HL-60 (cell line): Measurements from ENCODE around the gene PITX1.

Experiments used
- DNase-seq, 2 experiments: peaks; one replicate each; pipeline ENCODE4 v3.0.0-alpha.2; 2010 to 2020; ENCODE audit warnings: low read depth in 1 of 2, low spot score in 1 of 2
- H3K27ac ChIP-seq: fragments of 250-450 bp; sonication (Bioruptor Pico); replicated peaks from 2 replicates; pipeline ENCODE4 v1.5.1; 2020; ENCODE audit warnings: mild to moderate bottlenecking, moderate library complexity
- H3K27me3 ChIP-seq: fragments of 250-450 bp; sonication (Bioruptor Pico); 2 replicates; pipeline ENCODE4 v1.5.1; 2021; ENCODE audit warnings: mild to moderate bottlenecking, moderate library complexity; ENCODE audit not compliant: insufficient read depth, poor library complexity, severe bottlenecking
- H3K4me3 ChIP-seq: replicated peaks from 2 replicates; pipeline ENCODE4 v1.5.1; 2011; ENCODE audit warnings: mild to moderate bottlenecking, control low read depth, low read length; ENCODE audit not compliant: insufficient read depth
- CTCF ChIP-seq: IDR thresholded peaks from one replicate; pipeline ENCODE4 v1.5.1; 2011; ENCODE audit warnings: low read length, control low read depth, inconsistent platforms; ENCODE audit not compliant: insufficient read depth
- GABPA ChIP-seq: IDR thresholded peaks from 2 replicates; pipeline ENCODE4 v1.6.1; 2012; ENCODE audit warnings: low read depth
- POLR2AphosphoS5 ChIP-seq: IDR thresholded peaks from 2 replicates; pipeline ENCODE4 v1.6.1; 2012; ENCODE audit warnings: low read depth
- REST ChIP-seq: IDR thresholded peaks from 2 replicates; pipeline ENCODE4 v1.6.1; 2012; ENCODE audit warnings: low read depth; ENCODE audit not compliant: insufficient replicate concordance
- SPI1 ChIP-seq: IDR thresholded peaks from 2 replicates; pipeline ENCODE4 v1.6.1; 2012; ENCODE audit warnings: low read depth, mild to moderate bottlenecking, borderline replicate concordance

PITX1 gene

GRCh38 chr5:135067587-135067986 lies 33.6 kb upstream of the PITX1 start:
- no peak overlapping the region for H3K27ac ChIP-seq
- TF ChIP-seq REST (no peak), CTCF (no peak), POLR2AphosphoS5 (no peak), SPI1 (no peak), GABPA (no peak)
- no peak for DNase-seq
- no peaks in the 10 kb centered on the region for H3K27me3 ChIP-seq
- H3K4me3 ChIP-seq: no peak overlapping the region

GRCh38 chr5:135066781-135067180 lies 32.8 kb upstream of the PITX1 start:
- Histone ChIP-seq H3K27ac (no peak overlapping the region), H3K4me3 (no peak overlapping the region), H3K27me3 (no peaks in the 10 kb centered on the region)
- no peak for DNase-seq
- TF ChIP-seq POLR2AphosphoS5 (no peak), REST (no peak), SPI1 (no peak), CTCF (no peak)

- DNase-seq: no peak
- H3K27ac ChIP-seq: no peak overlapping the region
- H3K27me3 ChIP-seq: no peaks in the 10 kb centered on the region
- no peak for TF ChIP-seq CTCF
- TF ChIP-seq REST: no peak
- no peak for TF ChIP-seq GABPA
- TF ChIP-seq POLR2AphosphoS5: no peak
- H3K4me3 ChIP-seq: no peak overlapping the region
Observed at GRCh38 chr5:135065306-135066265, 31.6 kb upstream of the PITX1 start.
